Measurements from ENCODE around the gene ANKRD66.

GRCh38 chr6:46788791-46789190 is 42.1 kb downstream of the ANKRD66 start:
- TF ChIP-seq CTCF (conservative IDR thresholded peaks at IDR 0.05; ENCODE audit: low read length) (no peak), EZH2phosphoT487 (IDR thresholded peaks at IDR 0.05; ENCODE audit: borderline replicate concordance) (no peak)
